AG20443 (cell line): ENCODE measurements around the gene DLG2.
A peak's percentile ranks its signal among the peaks of the same experiment; 100 is the strongest.

Experiments
- DNase-seq: peaks from one replicate; pipeline ENCODE4 v3.0.0; 2012; ENCODE audit warnings: low spot score, mixed read lengths

The DLG2 gene

GRCh38 chr11:83923961-83924360, 1703.2 kb downstream of the DLG2 start:
- DNase-seq = no peak

DNA sequence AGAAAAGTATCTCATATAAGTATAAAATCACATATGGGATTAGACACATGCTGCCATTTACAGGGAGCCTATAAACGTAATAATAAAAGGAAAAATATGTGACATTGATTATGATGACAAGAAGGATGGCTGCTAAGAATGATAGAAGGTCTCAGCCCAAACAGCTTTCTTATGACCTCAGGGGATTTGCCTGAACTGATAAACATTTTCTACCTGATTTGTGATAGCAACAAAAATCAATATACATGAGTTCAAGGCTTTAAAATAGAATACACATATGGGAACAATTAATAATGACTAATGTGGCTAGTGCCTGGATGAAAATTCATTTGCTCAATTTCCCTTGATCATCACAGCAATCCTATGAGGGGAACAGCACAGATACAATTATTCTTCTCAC, 1704.2 kb downstream of the DLG2 start:
- no peak for DNase-seq

- no peak for DNase-seq
Observed at GRCh38 chr11:83922318-83922717, 1704.8 kb downstream of the DLG2 start.

DNA sequence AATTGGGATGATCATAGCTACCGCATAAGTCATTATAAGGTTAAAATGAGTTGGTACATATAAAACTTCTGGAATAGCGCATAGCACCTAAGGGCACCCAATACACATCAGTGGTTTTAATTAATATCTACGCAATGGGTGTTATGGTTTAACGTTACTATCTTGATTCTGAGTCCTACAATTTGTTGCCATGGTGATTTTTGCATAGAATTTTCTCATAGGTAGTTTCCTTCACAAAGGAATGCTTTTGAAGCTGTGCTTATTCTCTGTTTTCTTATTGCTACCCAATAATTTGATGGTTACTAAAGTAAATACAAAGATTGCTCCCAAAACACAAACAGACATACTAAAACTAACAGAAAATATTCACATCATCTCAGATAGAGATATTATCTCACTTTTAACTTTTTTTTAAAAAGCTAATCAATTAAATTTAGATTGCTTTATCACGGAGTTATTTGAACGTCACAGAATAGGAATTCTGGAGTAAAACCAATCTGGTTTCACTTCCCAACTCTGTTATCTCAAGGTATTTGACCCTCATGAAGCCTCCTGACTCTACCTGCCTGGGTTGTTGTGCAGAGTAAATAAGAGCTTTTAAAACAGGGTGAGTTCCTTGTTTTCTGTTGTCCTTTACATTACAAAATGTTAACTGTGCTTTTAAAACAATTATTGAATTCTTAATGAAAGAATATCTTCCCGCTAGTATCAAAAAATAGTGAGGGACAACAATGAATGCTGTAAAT, 1705.5 kb downstream of the DLG2 start:
- DNase-seq = no peak

DNA sequence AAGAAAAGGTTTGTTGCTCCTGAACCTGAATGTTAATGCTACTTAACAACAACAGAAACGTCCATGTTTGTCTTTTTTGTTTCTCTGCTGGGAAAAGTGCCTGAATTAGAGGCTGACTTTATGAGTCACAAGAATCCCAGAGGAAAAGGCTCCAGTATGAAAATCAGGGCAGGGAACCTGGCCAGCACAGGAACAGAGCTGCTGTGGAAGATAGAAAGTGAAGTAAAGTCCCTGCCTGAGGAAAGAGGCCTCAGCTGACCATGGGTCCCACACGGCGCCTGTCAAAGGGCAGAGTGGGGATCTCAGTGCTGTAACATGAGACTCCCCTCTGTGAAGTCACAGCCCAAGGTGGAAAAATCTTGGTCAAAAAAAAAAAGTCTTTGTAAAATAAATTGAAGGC, 1708.7 kb downstream of the DLG2 start:
- no peak for DNase-seq

DNA sequence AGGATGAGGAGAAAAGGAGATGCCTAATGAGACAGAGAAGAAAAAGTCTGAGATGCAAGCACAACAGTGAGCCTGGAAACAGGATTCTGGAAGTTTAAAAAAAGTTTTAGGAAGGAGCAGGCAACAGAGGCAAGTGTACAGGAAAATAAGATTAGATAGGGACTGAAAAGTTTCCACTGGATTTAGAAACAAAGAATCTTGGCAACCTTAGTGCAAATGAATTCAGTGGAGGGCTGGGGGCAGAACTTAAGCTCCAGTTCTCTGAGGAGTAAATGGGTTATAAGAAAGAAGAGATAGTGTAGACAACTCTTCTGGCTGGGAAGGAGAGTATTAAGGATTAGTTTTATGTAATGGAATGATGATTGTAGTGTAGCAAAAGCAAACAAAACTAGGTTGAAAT, 1712.1 kb downstream of the DLG2 start:
- no peak for DNase-seq

DNA sequence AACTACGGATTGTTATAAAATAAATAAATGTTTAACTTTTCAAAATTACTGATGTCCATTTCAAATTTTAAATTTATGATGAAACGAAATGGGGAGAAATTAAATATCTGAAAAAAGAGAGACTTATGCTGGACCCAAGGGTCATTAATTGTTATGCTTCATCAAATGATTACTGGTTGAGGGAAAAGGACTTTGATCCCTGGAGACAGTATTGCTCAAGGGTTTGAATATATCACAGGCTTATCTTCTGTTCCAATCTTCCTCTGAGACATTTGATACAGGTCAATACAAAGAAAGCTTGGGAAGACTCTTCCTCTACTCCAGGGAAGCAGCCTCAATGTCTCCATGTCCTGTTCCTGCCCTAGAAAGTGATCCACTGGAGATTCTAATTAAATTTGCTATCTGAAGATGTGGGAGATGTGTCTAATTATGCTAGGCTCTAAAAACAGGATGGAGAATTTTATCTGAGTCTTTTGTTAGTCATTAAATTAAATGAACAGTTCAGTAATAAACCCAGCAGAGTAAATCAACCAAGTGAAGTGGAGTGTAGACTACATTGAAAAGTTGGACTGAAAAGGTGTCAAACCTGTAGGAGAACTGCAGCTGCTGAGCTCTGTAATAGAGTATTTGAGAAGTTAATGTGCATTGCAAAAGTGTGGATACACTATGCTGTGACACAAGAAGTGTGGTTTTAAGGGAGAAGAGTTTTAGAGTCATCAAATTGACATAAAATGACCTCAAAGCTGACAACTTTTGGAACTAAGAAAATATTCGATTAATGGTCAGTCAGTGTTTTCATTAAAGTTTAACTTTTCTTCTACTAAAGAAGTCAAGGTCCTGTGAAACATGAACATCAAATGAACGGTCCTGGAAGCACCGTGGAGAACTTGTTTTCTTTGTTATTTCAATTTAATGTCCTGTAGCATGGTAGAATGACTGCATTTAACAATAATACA, 1717.3 kb downstream of the DLG2 start:
- DNase-seq = no peak

- DNase-seq = no peak
Observed at GRCh38 chr11:83908298-83908856, 1718.8 kb downstream of the DLG2 start.

DNA sequence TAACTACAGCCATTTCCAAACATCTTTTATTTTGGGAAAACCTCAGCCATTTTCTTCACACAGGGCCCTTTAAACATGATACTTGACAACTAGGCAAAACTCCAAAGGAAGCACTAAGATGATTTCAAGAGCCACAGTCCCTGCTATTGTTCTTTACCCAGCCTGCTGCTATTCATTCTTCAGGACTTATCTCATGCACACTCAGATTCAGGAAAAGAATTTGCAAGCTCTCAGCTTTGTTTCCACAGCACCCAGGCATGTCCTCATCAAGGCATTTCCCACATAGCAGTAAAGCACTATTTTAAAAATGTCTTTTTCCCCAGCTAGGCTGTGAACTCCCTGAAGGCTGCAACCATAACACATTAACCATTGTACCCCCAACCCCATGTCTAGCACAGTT, 1731.6 kb downstream of the DLG2 start:
- peak; percentile 4 for DNase-seq

- no peak for DNase-seq
Observed at GRCh38 chr11:83881428-83881827, 1745.7 kb downstream of the DLG2 start.

DNA sequence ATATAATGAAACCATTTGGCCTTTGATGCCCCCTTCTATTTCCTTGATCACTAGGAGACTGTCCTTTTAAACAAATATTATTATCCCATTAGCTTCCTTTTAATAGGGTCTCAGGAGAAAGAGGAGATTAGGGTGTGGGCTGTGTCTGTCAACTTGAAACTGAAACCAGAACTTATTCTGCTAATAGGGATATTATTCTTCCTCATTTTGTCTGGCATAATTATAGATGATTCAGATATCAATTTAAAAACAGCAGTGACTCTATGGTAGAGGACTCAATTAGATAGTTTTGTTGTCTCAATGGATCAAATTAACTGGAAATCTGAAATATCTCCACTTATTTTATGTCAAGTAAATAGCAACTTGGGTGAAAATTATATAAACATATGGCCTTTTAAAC, 1756.1 kb downstream of the DLG2 start:
- no peak for DNase-seq

GRCh38 chr11:83866655-83867054, 1760.5 kb downstream of the DLG2 start:
- DNase-seq = no peak

- no peak for DNase-seq
Observed at GRCh38 chr11:83865636-83866461, 1761.3 kb downstream of the DLG2 start.

DNA sequence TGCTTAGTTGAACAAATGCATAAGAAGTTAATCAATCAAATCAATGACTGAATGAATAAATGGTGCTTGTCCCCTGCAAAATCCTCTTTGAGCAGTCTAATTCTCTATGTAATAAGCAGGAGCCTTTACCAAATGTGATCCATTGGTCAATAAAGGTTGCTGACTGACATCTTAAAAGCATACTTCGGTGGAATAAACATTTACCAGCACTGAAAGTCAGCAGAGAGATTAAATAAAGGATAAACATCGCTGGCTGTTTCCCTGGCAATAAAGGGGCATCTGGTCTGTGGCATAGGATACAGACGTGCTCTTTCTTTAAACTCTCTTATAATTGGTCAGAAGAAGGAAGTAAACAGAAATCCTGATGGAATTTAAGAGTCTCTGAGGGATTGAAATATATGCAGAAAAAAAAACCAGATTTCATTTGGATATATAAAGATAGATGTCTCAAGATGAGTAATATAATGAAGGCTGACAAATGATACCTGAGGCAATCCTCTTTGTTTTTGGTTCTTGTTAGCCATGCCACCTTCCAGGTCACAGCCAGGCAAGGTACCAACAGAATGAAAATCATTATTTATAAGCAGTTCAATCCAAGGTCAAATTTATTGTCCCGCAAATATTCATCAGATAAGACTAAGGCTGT, 1762.6 kb downstream of the DLG2 start:
- no peak for DNase-seq

DNA sequence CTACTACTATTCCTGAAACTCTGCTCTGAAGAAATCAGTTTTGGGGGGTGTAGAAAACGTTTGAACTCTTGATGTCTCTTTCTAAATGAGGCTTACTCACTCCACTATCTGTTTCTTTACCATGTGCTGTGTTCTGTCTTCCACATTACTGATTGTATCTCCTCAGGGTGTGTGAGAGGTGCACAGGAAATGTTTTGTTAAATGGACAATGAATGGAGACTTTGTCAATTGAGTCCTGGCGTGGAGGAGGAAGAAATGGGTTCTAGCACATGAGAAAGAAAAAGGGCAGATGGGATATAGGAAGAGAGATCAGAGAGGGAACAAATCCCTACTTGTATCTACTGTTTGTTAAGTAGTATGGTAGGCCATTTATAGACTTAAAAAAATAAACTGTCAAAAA, 1763.9 kb downstream of the DLG2 start:
- DNase-seq = no peak

GRCh38 chr11:83862691-83863090, 1764.5 kb downstream of the DLG2 start:
- DNase-seq = no peak

GRCh38 chr11:83862033-83862432, 1765.1 kb downstream of the DLG2 start:
- no peak for DNase-seq

GRCh38 chr11:83858694-83859093, 1768.5 kb downstream of the DLG2 start:
- DNase-seq = no peak

GRCh38 chr11:83855237-83855636, 1771.9 kb downstream of the DLG2 start:
- DNase-seq = no peak

- no peak for DNase-seq
Observed at GRCh38 chr11:83852775-83853442, 1774.2 kb downstream of the DLG2 start.

DNA sequence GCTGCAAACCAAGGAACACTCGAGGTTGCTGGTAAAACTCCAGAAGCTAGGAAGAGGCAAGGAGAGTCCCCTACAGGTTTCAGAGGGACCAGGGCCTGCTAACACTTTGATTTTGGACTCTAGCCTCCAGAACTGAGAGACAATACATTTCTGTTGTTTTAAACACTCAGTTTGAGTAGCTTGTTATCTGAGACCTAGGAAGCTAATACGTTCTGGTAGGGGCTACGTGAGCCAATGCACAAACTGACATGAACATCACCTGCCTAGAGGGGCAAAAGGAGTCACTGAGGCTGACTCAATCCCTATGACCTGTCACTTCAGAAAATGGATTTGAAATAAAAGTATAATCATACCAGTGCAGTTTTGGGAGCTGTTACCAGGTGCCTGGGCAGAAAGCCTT, 1775.1 kb downstream of the DLG2 start:
- DNase-seq = no peak
